Adipocyte (in vitro differentiated cells): Measurements from ENCODE around the gene PLXNB1.

ENCODE experiments used
- DNase-seq: peaks from one replicate; pipeline ENCODE4 v3.0.0-alpha.2; 2015; ENCODE audit warnings: low read depth
- H3K27me3 ChIP-seq: replicated peaks from 2 replicates; pipeline ENCODE4 v1.7.0; 2013; ENCODE audit warnings: mild to moderate bottlenecking, low read length, moderate library complexity; ENCODE audit not compliant: control insufficient read depth, insufficient read depth
- H3K36me3 ChIP-seq: 2 replicates; pipeline ENCODE4 v1.7.0; 2013; ENCODE audit warnings: low read length, mild to moderate bottlenecking, moderate library complexity; ENCODE audit not compliant: control insufficient read depth, insufficient read depth, severe bottlenecking
- H3K4me1 ChIP-seq: 2 replicates; pipeline ENCODE4 v1.7.0; 2013; ENCODE audit warnings: mild to moderate bottlenecking, low read length, moderate library complexity; ENCODE audit not compliant: control insufficient read depth, insufficient read depth
- H3K4me3 ChIP-seq: 2 replicates; pipeline ENCODE4 v1.7.0; 2013; ENCODE audit warnings: mild to moderate bottlenecking, low read length, moderate library complexity
- H3K9ac ChIP-seq: 2 replicates; pipeline ENCODE4 v1.7.0; 2013; ENCODE audit warnings: mild to moderate bottlenecking, low read length, moderate library complexity
- H3K9me3 ChIP-seq: 2 replicates; pipeline ENCODE4 v1.7.0; 2013; ENCODE audit warnings: mild to moderate bottlenecking, low read length, moderate library complexity; ENCODE audit not compliant: control insufficient read depth

The PLXNB1 gene

GRCh38 chr3:48400824-48401433 is 29.0 kb downstream of the PLXNB1 start:
- Histone ChIP-seq H3K4me1 (peaks cover 17% of the 10 kb centered on the region), H3K9ac (no peak overlapping the region), H3K36me3 (peaks cover 8% of the 10 kb centered on the region), H3K27me3 (no peaks in the 10 kb centered on the region), H3K9me3 (no peaks in the 10 kb centered on the region), H3K4me3 (no peak overlapping the region)
- DNase-seq: peak; percentile 70

DNA sequence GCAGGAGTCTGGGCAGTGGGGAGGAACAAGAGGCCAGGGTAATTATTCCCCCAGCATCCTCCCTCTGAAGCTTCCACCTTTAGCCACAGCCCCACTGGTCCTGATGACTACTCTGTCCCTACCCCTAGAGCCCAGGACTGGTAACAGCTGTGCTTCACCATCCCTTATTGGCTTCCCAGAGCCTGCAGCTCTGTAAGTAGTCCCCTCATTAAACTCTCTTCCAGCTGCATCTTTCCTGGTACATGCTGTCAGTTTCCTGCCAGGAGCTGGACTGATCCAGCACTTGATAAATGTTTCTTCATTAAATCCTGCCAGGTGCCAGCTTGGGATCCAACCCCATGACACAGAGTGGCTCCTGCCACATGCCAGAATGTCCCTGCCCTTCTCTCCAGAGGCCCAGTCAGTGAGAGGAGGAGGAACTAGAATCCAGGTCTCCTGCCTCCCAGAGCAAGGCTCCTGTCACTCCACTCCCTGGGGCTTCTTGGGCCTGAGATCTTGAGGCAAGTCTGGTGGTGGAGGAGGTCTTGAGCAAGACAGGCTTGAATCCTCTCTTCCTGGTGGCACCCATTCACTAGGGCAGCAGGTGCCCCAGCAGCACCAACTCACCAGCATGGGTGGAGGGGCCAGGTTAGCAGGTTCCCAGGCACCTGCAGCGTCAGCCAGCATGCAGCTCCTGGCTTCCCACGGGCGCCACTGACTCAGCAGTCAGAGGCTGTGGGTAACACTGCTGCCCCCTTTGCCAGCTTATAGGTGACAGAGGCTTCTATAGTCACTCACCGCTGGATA is 30.3 kb downstream of the PLXNB1 start:
- peaks cover 8% of the 10 kb centered on the region for H3K36me3 ChIP-seq
- peaks cover 5% of the 10 kb centered on the region for H3K27me3 ChIP-seq
- H3K4me1 ChIP-seq: peaks cover 17% of the 10 kb centered on the region
- no peak overlapping the region for H3K4me3 ChIP-seq
- no peak for DNase-seq
- H3K9me3 ChIP-seq: no peaks in the 10 kb centered on the region
- H3K9ac ChIP-seq: no peak overlapping the region

DNA sequence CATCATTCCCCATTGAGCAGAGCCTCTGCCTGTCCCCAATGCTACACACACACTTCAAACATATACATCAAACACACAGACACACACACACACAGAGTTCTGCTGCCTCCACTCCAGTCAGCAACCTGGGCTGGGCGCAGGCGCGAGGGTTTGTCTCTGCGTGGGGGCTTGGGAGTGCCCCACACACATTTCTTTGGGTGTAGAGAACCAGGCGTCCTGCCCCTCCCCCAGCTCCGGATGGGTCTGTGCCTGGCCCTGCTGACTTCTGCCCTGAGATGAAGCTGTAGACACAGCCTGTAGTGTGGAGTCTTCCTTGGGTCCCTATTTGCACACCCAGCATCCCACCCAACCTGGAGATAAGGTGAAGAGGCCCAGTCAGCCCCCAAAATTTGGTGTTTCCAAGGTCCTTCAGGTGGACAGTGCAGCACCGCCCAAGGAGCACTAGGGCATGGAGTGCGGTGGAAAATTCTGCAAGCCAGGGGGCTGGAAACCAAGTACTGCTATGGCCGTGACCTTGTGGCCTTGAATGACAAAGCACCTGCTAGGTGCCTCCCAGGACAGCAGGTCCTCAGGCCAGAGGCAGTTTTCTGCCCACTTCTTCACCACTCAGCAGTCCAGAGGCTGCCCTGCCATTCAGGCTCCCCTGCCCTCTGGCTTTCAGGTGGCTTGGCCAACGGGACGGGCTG is 31.0 kb downstream of the PLXNB1 start:
- Histone ChIP-seq H3K36me3 (peaks cover 2% of the 10 kb centered on the region), H3K9ac (no peak overlapping the region), H3K9me3 (no peaks in the 10 kb centered on the region), H3K4me3 (no peak overlapping the region), H3K27me3 (peaks cover 9% of the 10 kb centered on the region), H3K4me1 (peaks cover 17% of the 10 kb centered on the region)
- no peak for DNase-seq

DNA sequence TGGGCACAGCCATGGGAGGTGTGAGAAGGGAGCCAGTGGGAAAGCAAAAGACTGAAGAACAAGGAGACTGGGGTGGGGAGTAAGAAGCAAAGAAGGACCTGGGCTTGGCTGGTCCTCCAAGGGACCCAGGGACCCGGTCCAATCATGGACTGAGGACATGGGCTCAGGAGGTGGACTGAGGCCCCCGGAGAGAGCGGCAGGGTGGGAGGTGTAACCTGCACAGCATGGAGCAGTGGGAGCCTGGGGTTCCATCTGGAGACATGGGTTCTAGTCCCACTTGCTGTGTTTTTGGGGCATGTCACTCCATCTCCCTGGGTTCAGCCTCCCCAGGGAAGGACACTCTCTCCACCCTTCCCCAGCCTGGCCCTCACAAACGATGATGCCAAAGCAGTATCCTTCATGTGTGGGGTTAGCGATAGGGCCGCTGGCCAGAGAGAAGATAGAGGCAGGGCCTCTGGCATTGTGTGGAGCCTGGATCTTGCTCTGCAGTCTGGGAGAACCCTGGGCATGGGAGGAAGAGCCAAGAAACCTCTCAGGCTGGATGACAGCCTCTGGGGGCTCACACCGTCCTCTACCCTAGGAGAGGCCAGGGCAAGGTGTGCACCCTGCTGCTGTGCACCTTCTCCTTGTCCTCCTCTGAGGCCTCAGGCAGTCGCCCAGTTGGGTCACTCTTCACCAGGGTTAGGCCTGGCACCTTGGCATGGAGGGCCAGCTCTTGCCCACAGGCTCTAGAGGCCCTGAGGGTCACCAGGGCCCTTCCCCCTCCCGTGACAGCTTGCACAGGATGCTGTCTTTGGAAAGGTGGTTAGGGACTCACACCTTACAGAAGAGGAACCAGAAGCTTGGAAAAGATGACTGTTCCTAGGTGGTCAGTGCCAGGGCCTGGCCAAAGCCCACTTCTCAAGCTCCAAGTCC is 31.9 kb downstream of the PLXNB1 start:
- Histone ChIP-seq H3K9me3 (no peaks in the 10 kb centered on the region), H3K27me3 (peaks cover 9% of the 10 kb centered on the region), H3K9ac (no peak overlapping the region), H3K4me1 (peaks cover 17% of the 10 kb centered on the region), H3K4me3 (no peak overlapping the region), H3K36me3 (no peaks in the 10 kb centered on the region)
- no peak for DNase-seq

GRCh38 chr3:48395714-48396113 is 34.2 kb downstream of the PLXNB1 start:
- no peak for DNase-seq
- Histone ChIP-seq H3K4me1 (no peaks in the 10 kb centered on the region), H3K4me3 (no peak overlapping the region), H3K9ac (no peak overlapping the region), H3K27me3 (peaks cover 9% of the 10 kb centered on the region), H3K9me3 (no peaks in the 10 kb centered on the region), H3K36me3 (no peaks in the 10 kb centered on the region)

DNA sequence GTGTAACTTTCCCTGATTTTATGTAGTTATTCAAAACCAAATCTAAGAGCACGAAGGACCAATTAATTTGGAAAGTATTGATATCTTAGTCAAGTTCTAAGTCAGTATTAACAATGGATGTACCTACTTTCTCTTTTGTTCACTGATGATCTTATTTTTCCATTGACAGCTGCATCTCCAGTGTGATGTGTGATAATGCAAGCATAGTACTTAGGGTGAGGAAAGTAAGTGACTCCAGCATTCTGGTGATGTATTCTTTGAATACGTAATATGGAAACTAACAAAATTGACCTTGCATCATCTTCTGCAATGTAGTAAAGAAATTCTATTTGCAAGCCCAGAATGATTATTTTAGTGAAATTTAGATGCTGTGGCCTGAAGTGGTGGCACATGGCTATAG is 35.5 kb downstream of the PLXNB1 start:
- Histone ChIP-seq H3K9ac (no peak overlapping the region), H3K9me3 (no peaks in the 10 kb centered on the region), H3K36me3 (no peaks in the 10 kb centered on the region), H3K4me1 (no peaks in the 10 kb centered on the region), H3K27me3 (peaks cover 9% of the 10 kb centered on the region), H3K4me3 (no peak overlapping the region)
- no peak for DNase-seq

- no peaks in the 10 kb centered on the region for H3K36me3 ChIP-seq
- H3K9ac ChIP-seq: no peak overlapping the region
- H3K4me1 ChIP-seq: no peaks in the 10 kb centered on the region
- peaks cover 7% of the 10 kb centered on the region for H3K9me3 ChIP-seq
- DNase-seq: no peak
- H3K4me3 ChIP-seq: no peak overlapping the region
- H3K27me3 ChIP-seq: no peaks in the 10 kb centered on the region
These were observed 40.9 kb downstream of the PLXNB1 start for GRCh38 chr3:48388966-48389365.

- Histone ChIP-seq H3K4me3 (no peak overlapping the region), H3K27me3 (no peaks in the 10 kb centered on the region), H3K9me3 (peaks cover 7% of the 10 kb centered on the region), H3K9ac (no peak overlapping the region), H3K36me3 (no peaks in the 10 kb centered on the region), H3K4me1 (no peaks in the 10 kb centered on the region)
- DNase-seq: no peak
These were observed 42.3 kb downstream of the PLXNB1 start for GRCh38 chr3:48387634-48388033.

DNA sequence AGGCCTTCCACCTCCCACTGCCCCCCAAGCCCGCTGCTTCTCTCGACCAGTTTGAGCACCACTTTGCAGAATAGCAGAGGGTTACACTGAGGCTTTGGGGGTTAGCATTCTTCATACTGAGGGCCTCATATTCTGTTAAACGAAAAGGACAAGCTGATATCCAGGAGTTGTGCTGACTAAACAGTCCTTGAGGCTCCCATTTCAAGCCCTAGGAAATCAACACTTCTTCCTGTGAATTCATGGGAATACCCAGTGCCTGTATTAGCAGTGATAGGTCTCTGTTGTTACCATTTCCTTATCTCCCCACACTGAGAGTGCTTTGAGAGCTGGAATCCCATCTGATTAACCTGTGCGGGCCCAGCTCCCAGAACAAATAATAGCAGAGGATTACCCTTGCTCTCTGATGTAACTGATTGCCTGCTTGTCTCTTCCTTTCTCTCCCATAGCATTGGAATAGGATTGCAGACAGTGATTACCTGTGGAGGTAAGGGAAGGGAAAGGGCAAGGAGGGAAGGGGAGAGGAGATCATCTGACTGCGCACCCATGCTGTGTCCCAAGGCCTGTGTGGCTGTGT is 56.9 kb downstream of the PLXNB1 start:
- no peak for DNase-seq
- Histone ChIP-seq H3K4me1 (no peaks in the 10 kb centered on the region), H3K36me3 (no peaks in the 10 kb centered on the region), H3K4me3 (no peak overlapping the region), H3K9ac (no peak overlapping the region), H3K27me3 (peaks cover 18% of the 10 kb centered on the region), H3K9me3 (no peaks in the 10 kb centered on the region)

DNA sequence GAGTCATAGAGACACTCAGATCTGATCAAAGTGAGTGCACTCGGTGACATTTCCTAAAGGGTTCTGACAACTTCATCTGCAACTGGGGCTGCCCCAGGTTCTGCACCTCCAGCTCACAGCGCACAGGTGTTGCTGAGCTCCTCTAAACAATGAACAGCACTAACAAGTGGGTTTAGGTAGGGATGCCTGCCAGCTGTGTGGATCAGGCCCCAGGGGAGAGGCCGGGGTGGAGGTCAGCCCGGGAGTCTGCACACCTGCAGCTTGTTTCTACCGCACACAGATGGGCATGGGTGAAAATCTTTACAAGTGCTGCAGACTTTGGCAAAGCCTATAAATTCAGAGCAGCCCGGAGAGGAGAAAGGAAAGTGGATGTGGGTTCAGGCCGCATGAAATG is 57.5 kb downstream of the PLXNB1 start:
- peaks cover 15% of the 10 kb centered on the region for H3K27me3 ChIP-seq
- no peak overlapping the region for H3K9ac ChIP-seq
- no peaks in the 10 kb centered on the region for H3K4me1 ChIP-seq
- no peaks in the 10 kb centered on the region for H3K9me3 ChIP-seq
- DNase-seq: no peak
- H3K4me3 ChIP-seq: no peak overlapping the region
- no peaks in the 10 kb centered on the region for H3K36me3 ChIP-seq
